Gastrocnemius medialis (tissue), 4 donors: ENCODE measurements around the gene SBK3. TPM values are rescaled to one million over a fixed set of nuclear protein-coding genes. Genes with fewer than 3 reads are reported as not detected.

ENCODE experiments used
- ATAC-seq, 2 donors: fragments of 150-250 bp; one replicate each; pipeline ENCODE4 v1.9.1; 2016
- DNase-seq, 2 donors: peaks; one replicate each; pipeline ENCODE4 v3.0.0-alpha.2; 2019
- H3K27ac ChIP-seq, 4 donors: fragments of 200-600 bp; sonication (generic); 1 replicate in 1 of 4; 2 replicates in 3 of 4; pipeline ENCODE4 v1.5.1; 2016 to 2018; ENCODE audit warnings: mild to moderate bottlenecking in 2 of 4, moderate library complexity in 1 of 4
- H3K27me3 ChIP-seq, 3 donors: fragments of 200-600 bp; sonication (generic) in 2 of 3; 1 replicate in 1 of 3; 2 replicates in 2 of 3; pipeline versions ENCODE4 v1.5.1 to v1.6.0; 2016 to 2019; ENCODE audit warnings: mild to moderate bottlenecking in 1 of 3, moderate library complexity in 1 of 3
- H3K36me3 ChIP-seq, 2 donors: fragments of 200-600 bp; sonication (generic) in 1 of 2; one replicate each; pipeline ENCODE4 v1.5.1; 2017 to 2018
- H3K4me1 ChIP-seq, 2 donors: fragments of 200-600 bp; sonication (generic) in 1 of 2; one replicate each; pipeline ENCODE4 v1.5.1; 2016 to 2017; ENCODE audit warnings: mild to moderate bottlenecking in 2 of 2
- H3K4me3 ChIP-seq, 4 donors: fragments of 200-600 bp; sonication (generic) in 3 of 4; 1 replicate in 1 of 4; 2 replicates in 3 of 4; pipeline ENCODE4 v1.5.1; 2016 to 2019; ENCODE audit warnings: mild to moderate bottlenecking in 2 of 4
- H3K9me3 ChIP-seq, 3 donors: fragments of 200-600 bp; sonication (generic) in 2 of 3; 1 replicate in 1 of 3; 2 replicates in 2 of 3; pipeline ENCODE4 v1.5.1; 2016 to 2019
- CTCF ChIP-seq, 5 experiments: fragments of 450-650 bp in 3 of 5; fragments of 200-600 bp in 2 of 5; sonication (generic) in 2 of 5; IDR thresholded peaks in 4 of 5; conservative IDR thresholded peaks in 1 of 5; 1 replicate in 4 of 5; 2 replicates in 1 of 5; pipeline ENCODE4 v1.5.1; 2016 to 2019; ENCODE audit warnings: antibody characterized with exemption in 5 of 5, mild to moderate bottlenecking in 3 of 5, moderate library complexity in 3 of 5
- POLR2A ChIP-seq, 2 donors: fragments of 450-650 bp; IDR thresholded peaks; one replicate each; pipeline ENCODE4 v1.6.1; 2017; ENCODE audit warnings: antibody characterized with exemption in 2 of 2, mild to moderate bottlenecking in 2 of 2, moderate library complexity in 2 of 2
- in situ Hi-C, 4 donors: fragments of 200-750 bp; cut with MboI; loops; one replicate each; pipeline versions ENCODE4 v1.15.0 to v1.8.0; 2017; ENCODE audit warnings: low sequenced_read_pairs in 4 of 4
- intact Hi-C: fragments of 100-400 bp; cut with DNase I; formaldehyde crosslinking; loops from one replicate; pipeline ENCODE4 v1.15.1; 2023; ENCODE audit warnings: low total_unique reads
- total RNA-seq, 4 donors: library from RNA; depleted of rRNA; stranded (reverse); fragments of >200 nt; gene quantifications; one replicate each; pipeline versions ENCODE4 v1.1.0 to v1.2.3, GENCODE V29; 2016

SBK3 gene
- total RNA-seq, 4 donors from 2014 or later = 3.1 to 24.1 (median 6.8) TPM

- Histone ChIP-seq H3K36me3 (no peaks in the 10 kb centered on the region), H3K27ac (no peak overlapping the region), H3K9me3 (no peaks in the 10 kb centered on the region), H3K4me3 (no peak overlapping the region), H3K4me1 (no peaks in the 10 kb centered on the region), H3K27me3 (no peaks in the 10 kb centered on the region)
- intact Hi-C loops = no loop called here
- ATAC-seq (no peak), DNase-seq (no peak)
- in situ Hi-C loops = no loop called here
- TF ChIP-seq CTCF (IDR thresholded peaks at IDR 0.05 in 4 of 5, conservative IDR thresholded peaks at IDR 0.05 in 1 of 5) (no peak), POLR2A (IDR thresholded peaks at IDR 0.05) (no peak)
Measured at GRCh38 chr19:55495646-55496349, 49.5 kb downstream of the SBK3 start.

- ATAC-seq (peak; percentile 57 to 75), DNase-seq (no peak)
- in situ Hi-C loops (no loop called here), intact Hi-C loops (no loop called here)
- Histone ChIP-seq H3K4me3 (peak overlapping the region; percentile 21 to 41 (median 31)), H3K27me3 (peaks cover 0 to 2% (median 0%) of the 10 kb centered on the region in 3 donors), H3K4me1 (no peaks in the 10 kb centered on the region), H3K36me3 (no peaks in the 10 kb centered on the region), H3K9me3 (no peaks in the 10 kb centered on the region), H3K27ac (peak overlapping the region; percentile 70 to 78 (median 70))
- TF ChIP-seq CTCF (IDR thresholded peaks at IDR 0.05 in 4 of 5, conservative IDR thresholded peaks at IDR 0.05 in 1 of 5) (no peak), POLR2A (IDR thresholded peaks at IDR 0.05) (peak in 1 of 2 donors; percentile 11)
Measured at GRCh38 chr19:55494172-55494761, 51.1 kb downstream of the SBK3 start.

GRCh38 chr19:55493645-55494171 lies 51.6 kb downstream of the SBK3 start:
- H3K27ac ChIP-seq = peak overlapping the region; percentile 70 to 78 (median 70)

GRCh38 chr19:55493052-55493644 lies 52.2 kb downstream of the SBK3 start:
- TF ChIP-seq POLR2A (IDR thresholded peaks at IDR 0.05) (no peak), CTCF (IDR thresholded peaks at IDR 0.05 in 4 of 5, conservative IDR thresholded peaks at IDR 0.05 in 1 of 5) (no peak)
- Histone ChIP-seq H3K27me3 (peaks cover 0 to 5% (median 0%) of the 10 kb centered on the region in 3 donors), H3K36me3 (no peaks in the 10 kb centered on the region), H3K4me1 (no peaks in the 10 kb centered on the region), H3K9me3 (no peaks in the 10 kb centered on the region), H3K27ac (peak overlapping the region; percentile 68 to 78 (median 70)), H3K4me3 (peak overlapping the region in 2 of 4 donors; percentile 23 to 39)
- in situ Hi-C loops = no loop called here
- ATAC-seq (no peak), DNase-seq (no peak)
- intact Hi-C loops = no loop called here

More at GRCh38 chr19:55493645-55494171, 51.6 kb downstream of the SBK3 start:
- ATAC-seq (no peak), DNase-seq (no peak)
- Histone ChIP-seq H3K4me1 (no peaks in the 10 kb centered on the region), H3K36me3 (no peaks in the 10 kb centered on the region), H3K9me3 (no peaks in the 10 kb centered on the region), H3K4me3 (peak overlapping the region in 3 of 4 donors; percentile 23 to 41 (median 39)), H3K27me3 (peaks cover 0 to 5% (median 0%) of the 10 kb centered on the region in 3 donors)
- TF ChIP-seq CTCF (IDR thresholded peaks at IDR 0.05 in 4 of 5, conservative IDR thresholded peaks at IDR 0.05 in 1 of 5) = no peak
- TF ChIP-seq POLR2A (IDR thresholded peaks at IDR 0.05) = no peak
- in situ Hi-C loops (no loop called here), intact Hi-C loops (no loop called here)
